ENCODE data around the gene RHEB. TPM values are rescaled to one million over a fixed set of nuclear protein-coding genes. Genes with fewer than 3 reads are reported as not detected.
A peak's percentile ranks its signal among the peaks of the same experiment; 100 is the strongest.

Gene RHEB
- total and polyA plus RNA-seq, 11 donors = 81.4 to 155 (median 106) TPM

- DNase-seq (peak; percentile 73 to 91 (median 78)), ATAC-seq (peak; percentile 88 to 90 (median 90))
- TF ChIP-seq POLR2A (IDR thresholded peaks at IDR 0.05) = peak in 1 of 2 donors; percentile 13
- TF ChIP-seq, protein P1, sequence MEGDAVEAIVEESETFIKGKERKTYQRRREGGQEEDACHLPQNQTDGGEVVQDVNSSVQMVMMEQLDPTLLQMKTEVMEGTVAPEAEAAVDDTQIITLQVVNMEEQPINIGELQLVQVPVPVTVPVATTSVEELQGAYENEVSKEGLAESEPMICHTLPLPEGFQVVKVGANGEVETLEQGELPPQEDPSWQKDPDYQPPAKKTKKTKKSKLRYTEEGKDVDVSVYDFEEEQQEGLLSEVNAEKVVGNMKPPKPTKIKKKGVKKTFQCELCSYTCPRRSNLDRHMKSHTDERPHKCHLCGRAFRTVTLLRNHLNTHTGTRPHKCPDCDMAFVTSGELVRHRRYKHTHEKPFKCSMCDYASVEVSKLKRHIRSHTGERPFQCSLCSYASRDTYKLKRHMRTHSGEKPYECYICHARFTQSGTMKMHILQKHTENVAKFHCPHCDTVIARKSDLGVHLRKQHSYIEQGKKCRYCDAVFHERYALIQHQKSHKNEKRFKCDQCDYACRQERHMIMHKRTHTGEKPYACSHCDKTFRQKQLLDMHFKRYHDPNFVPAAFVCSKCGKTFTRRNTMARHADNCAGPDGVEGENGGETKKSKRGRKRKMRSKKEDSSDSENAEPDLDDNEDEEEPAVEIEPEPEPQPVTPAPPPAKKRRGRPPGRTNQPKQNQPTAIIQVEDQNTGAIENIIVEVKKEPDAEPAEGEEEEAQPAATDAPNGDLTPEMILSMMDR (IDR thresholded peaks at IDR 0.05) = peak in 8 of 12 donors; percentile 5 to 50 (median 28)
- Histone ChIP-seq H3K4me3 (peak overlapping the region in 9 of 12 donors; percentile 20 to 40 (median 27)), H3K27ac (peak overlapping the region; percentile 65 to 97 (median 92)), H3K9me3 (peaks cover 0 to 17% (median 9%) of the 10 kb centered on the region in 12 donors), H3K36me3 (peaks cover 0 to 10% (median 5%) of the 10 kb centered on the region in 9 donors), H3K4me1 (peaks cover 3 to 34% (median 22%) of the 10 kb centered on the region in 12 donors), H3K27me3 (no peaks in the 10 kb centered on the region)
- WGBS, 4 donors = 0 to 6% (median 4%) methylated on average over 24 to 25 of the region's 25 CpGs
- intact Hi-C loops (cut with DNase I) = loop anchor here in 8 of 10 donors (2.0 to 10.0 kb wide), 7 partner anchors 42 to 297 kb away; partner anchors contain the start of gene RHEB (in 6 of the 8)
These were observed 59.8 kb downstream of the RHEB start for GRCh38 chr7:151459726-151460473.

DNA sequence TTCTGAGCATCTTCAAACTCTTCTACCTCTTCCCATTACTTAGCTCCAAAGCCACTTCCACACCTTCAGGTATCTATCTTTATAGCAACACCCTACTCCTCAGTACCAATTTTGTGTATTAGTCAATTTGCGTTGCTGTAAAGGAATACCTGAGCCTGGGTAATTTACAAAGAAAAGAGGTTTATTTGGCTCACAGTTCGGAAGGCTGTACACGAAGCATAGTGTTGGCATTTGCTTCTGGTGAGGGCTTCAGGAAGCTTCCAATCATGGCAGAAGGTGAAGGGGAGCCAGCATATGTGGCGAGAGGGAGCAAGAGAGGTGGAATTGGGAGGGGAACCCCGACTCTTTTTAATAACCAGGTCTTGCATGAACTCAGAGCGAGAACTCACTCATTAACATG lies 62.2 kb downstream of the RHEB start:
- Histone ChIP-seq H3K27me3 (no peaks in the 10 kb centered on the region), H3K36me3 (no peaks in the 10 kb centered on the region), H3K27ac (no peak overlapping the region), H3K4me1 (peaks cover 3 to 34% (median 22%) of the 10 kb centered on the region in 12 donors), H3K9me3 (peaks cover 0 to 6% (median 4%) of the 10 kb centered on the region in 12 donors), H3K4me3 (no peak overlapping the region)
- WGBS, 4 donors = 97% methylated on average over 6 of the region's 6 CpGs
- ATAC-seq (no peak), DNase-seq (no peak)
- intact Hi-C loops (cut with DNase I) = loop anchor here in 1 of 10 donors (10.0 kb wide), 1 partner anchor 297 kb away; no protein-coding TSS in a partner anchor
- no peak for TF ChIP-seq POLR2A (IDR thresholded peaks at IDR 0.05)
- TF ChIP-seq, protein P1 (IDR thresholded peaks at IDR 0.05) = no peak

- Histone ChIP-seq H3K27me3 (no peaks in the 10 kb centered on the region), H3K4me3 (no peak overlapping the region), H3K36me3 (no peaks in the 10 kb centered on the region), H3K27ac (no peak overlapping the region), H3K4me1 (peaks cover 3 to 34% (median 22%) of the 10 kb centered on the region in 12 donors), H3K9me3 (no peaks in the 10 kb centered on the region)
- 80 to 84% (median 80%) methylated on average over 4 of the region's 4 CpGs for WGBS, 4 donors
- ATAC-seq (no peak), DNase-seq (no peak)
- intact Hi-C loops (cut with DNase I) = loop anchor here in 1 of 10 donors (10.0 kb wide), 1 partner anchor 298 kb away; no protein-coding TSS in a partner anchor
- TF ChIP-seq, protein P1 (IDR thresholded peaks at IDR 0.05) = no peak
- TF ChIP-seq POLR2A (IDR thresholded peaks at IDR 0.05) = no peak
These were observed 62.9 kb downstream of the RHEB start for GRCh38 chr7:151456782-151457181.

GRCh38 chr7:151456276-151456675 lies 63.4 kb downstream of the RHEB start:
- Histone ChIP-seq H3K9me3 (no peaks in the 10 kb centered on the region), H3K36me3 (no peaks in the 10 kb centered on the region), H3K4me1 (peaks cover 3 to 29% (median 22%) of the 10 kb centered on the region in 12 donors), H3K4me3 (no peak overlapping the region), H3K27ac (no peak overlapping the region), H3K27me3 (no peaks in the 10 kb centered on the region)
- WGBS, 4 donors = 99 to 100% (median 99%) methylated on average over 5 of the region's 5 CpGs
- DNase-seq (no peak), ATAC-seq (no peak)
- intact Hi-C loops (cut with DNase I) = loop anchor here in 1 of 10 donors (10.0 kb wide), 1 partner anchor 299 kb away; no protein-coding TSS in a partner anchor
- no peak for TF ChIP-seq POLR2A (IDR thresholded peaks at IDR 0.05)
- TF ChIP-seq, protein P1 (IDR thresholded peaks at IDR 0.05) = no peak

Measured in heart left ventricle (tissue), 16 donors.